ENCODE results near the gene NDUFB7.

NDUFB7 gene

GRCh38 chr19:14530005-14530348 is 41.9 kb downstream of the NDUFB7 start:
- TF ChIP-seq, protein P1, sequence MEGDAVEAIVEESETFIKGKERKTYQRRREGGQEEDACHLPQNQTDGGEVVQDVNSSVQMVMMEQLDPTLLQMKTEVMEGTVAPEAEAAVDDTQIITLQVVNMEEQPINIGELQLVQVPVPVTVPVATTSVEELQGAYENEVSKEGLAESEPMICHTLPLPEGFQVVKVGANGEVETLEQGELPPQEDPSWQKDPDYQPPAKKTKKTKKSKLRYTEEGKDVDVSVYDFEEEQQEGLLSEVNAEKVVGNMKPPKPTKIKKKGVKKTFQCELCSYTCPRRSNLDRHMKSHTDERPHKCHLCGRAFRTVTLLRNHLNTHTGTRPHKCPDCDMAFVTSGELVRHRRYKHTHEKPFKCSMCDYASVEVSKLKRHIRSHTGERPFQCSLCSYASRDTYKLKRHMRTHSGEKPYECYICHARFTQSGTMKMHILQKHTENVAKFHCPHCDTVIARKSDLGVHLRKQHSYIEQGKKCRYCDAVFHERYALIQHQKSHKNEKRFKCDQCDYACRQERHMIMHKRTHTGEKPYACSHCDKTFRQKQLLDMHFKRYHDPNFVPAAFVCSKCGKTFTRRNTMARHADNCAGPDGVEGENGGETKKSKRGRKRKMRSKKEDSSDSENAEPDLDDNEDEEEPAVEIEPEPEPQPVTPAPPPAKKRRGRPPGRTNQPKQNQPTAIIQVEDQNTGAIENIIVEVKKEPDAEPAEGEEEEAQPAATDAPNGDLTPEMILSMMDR (IDR thresholded peaks at IDR 0.05; ENCODE audit: low read depth, low read length, poor library complexity, severe bottlenecking) = no peak
- TF ChIP-seq EZH2phosphoT487 (IDR thresholded peaks at IDR 0.05; ENCODE audit: borderline replicate concordance, low read length) = no peak
- peak overlapping the region; percentile 93 for H3K4me3 ChIP-seq (ENCODE audit: low read length)
- H3F3A ChIP-seq (ENCODE audit: control insufficient read depth, insufficient read depth) = peaks cover 5% of the 10 kb centered on the region; the same call in 1 of the 2 replicates
- H3K9me3 ChIP-seq (ENCODE audit: control insufficient read depth, insufficient read depth, low read length) = no peaks in the 10 kb centered on the region
- H3K9me2 ChIP-seq (replicated peaks; ENCODE audit: control insufficient read depth, low read length) = no peaks in the 10 kb centered on the region
- H4K20me1 ChIP-seq (ENCODE audit: control insufficient read depth, insufficient read depth, low read depth, low read length) = peaks cover 3% of the 10 kb centered on the region; the same call in 1 of the 2 replicates
- peak overlapping the region; percentile 55 for H3K27ac ChIP-seq (ENCODE audit: low read depth, low read length)
- peaks cover 18% of the 10 kb centered on the region for H3K36me3 ChIP-seq (ENCODE audit: control insufficient read depth, low read length)
- H3K79me2 ChIP-seq (ENCODE audit: control insufficient read depth, low read length) = peaks cover 51% of the 10 kb centered on the region
- H3K4me2 ChIP-seq (ENCODE audit: low read length) = peak overlapping the region; percentile 81
- peaks cover 28% of the 10 kb centered on the region for H3K4me1 ChIP-seq (ENCODE audit: control insufficient read depth, low read length)
- no peaks in the 10 kb centered on the region for H3K27me3 ChIP-seq (ENCODE audit: control insufficient read depth, low read length)

- H3K4me2 ChIP-seq (ENCODE audit: low read length) = peak within 1 kb of the TSS; percentile 97
- peaks cover 28% of the 10 kb centered on the region for H3K4me1 ChIP-seq (ENCODE audit: control insufficient read depth, low read length)
- H3K27me3 ChIP-seq (ENCODE audit: control insufficient read depth, low read length) = no peaks in the 10 kb centered on the region
- no peak for TF ChIP-seq EZH2phosphoT487 (IDR thresholded peaks at IDR 0.05; ENCODE audit: borderline replicate concordance, low read length)
- TF ChIP-seq, protein P1 (IDR thresholded peaks at IDR 0.05; ENCODE audit: low read depth, low read length, poor library complexity, severe bottlenecking) = no peak
- peak within 1 kb of the TSS; percentile 93 for H3K4me3 ChIP-seq (ENCODE audit: low read length)
- H3K36me3 ChIP-seq (ENCODE audit: control insufficient read depth, low read length) = peaks cover 14% of the 10 kb centered on the region
- peaks cover 3% of the 10 kb centered on the region; the same call in 1 of the 2 replicates for H4K20me1 ChIP-seq (ENCODE audit: control insufficient read depth, insufficient read depth, low read depth, low read length)
- peaks cover 5% of the 10 kb centered on the region; the same call in 1 of the 2 replicates for H3F3A ChIP-seq (ENCODE audit: control insufficient read depth, insufficient read depth)
- H3K9me2 ChIP-seq (replicated peaks; ENCODE audit: control insufficient read depth, low read length) = no peaks in the 10 kb centered on the region
- H3K9me3 ChIP-seq (ENCODE audit: control insufficient read depth, insufficient read depth, low read length) = no peaks in the 10 kb centered on the region
- H3K79me2 ChIP-seq (ENCODE audit: control insufficient read depth, low read length) = peaks cover 46% of the 10 kb centered on the region
- peak within 1 kb of the TSS; percentile 55 for H3K27ac ChIP-seq (ENCODE audit: low read depth, low read length)
Observed at GRCh38 chr19:14529254-14530004, 42.4 kb downstream of the NDUFB7 start, which contains the start of gene TECR. Gene TECR, plus strand, starts transcription at chr19:14529594. Its CDS starts 103 bp downstream, at chr19:14529697.

GRCh38 chr19:14528419-14529253 is 43.2 kb downstream of the NDUFB7 start:
- Histone ChIP-seq H3K27me3 (ENCODE audit: control insufficient read depth, low read length) (no peaks in the 10 kb centered on the region), H3K36me3 (ENCODE audit: control insufficient read depth, low read length) (peaks cover 14% of the 10 kb centered on the region), H3K4me2 (ENCODE audit: low read length) (peak overlapping the region; percentile 97), H3K9me2 (replicated peaks; ENCODE audit: control insufficient read depth, low read length) (no peaks in the 10 kb centered on the region), H3K9me3 (ENCODE audit: control insufficient read depth, insufficient read depth, low read length) (no peaks in the 10 kb centered on the region), H3K27ac (ENCODE audit: low read depth, low read length) (no peak overlapping the region), H3K4me1 (ENCODE audit: control insufficient read depth, low read length) (peaks cover 33% of the 10 kb centered on the region), H3K79me2 (ENCODE audit: control insufficient read depth, low read length) (peaks cover 41% of the 10 kb centered on the region), H4K20me1 (ENCODE audit: control insufficient read depth, insufficient read depth, low read depth, low read length) (peaks cover 3% of the 10 kb centered on the region; the same call in 1 of the 2 replicates), H3F3A (ENCODE audit: control insufficient read depth, insufficient read depth) (peaks cover 5% of the 10 kb centered on the region; the same call in 1 of the 2 replicates), H3K4me3 (ENCODE audit: low read length) (peak overlapping the region; percentile 93)
- TF ChIP-seq, protein P1 (IDR thresholded peaks at IDR 0.05; ENCODE audit: low read depth, low read length, poor library complexity, severe bottlenecking) = no peak
- TF ChIP-seq EZH2phosphoT487 (IDR thresholded peaks at IDR 0.05; ENCODE audit: borderline replicate concordance, low read length) = no peak

Data from DOHH2 (cell line).